Hepatocyte (in vitro differentiated cells): ENCODE results near the gene LBX2.

Source experiments
- CTCF ChIP-seq: fragments of 200-600 bp; sonication (generic); IDR thresholded peaks from 2 replicates; pipeline ENCODE4 v1.5.1; 2016; ENCODE audit warnings: antibody characterized with exemption, mild to moderate bottlenecking; ENCODE audit not compliant: poor library complexity
- EZH2 ChIP-seq: fragments of 200-600 bp; sonication (generic); IDR thresholded peaks from 2 replicates; pipeline ENCODE4 v1.6.1; 2016; ENCODE audit warnings: antibody characterized with exemption, mild to moderate bottlenecking, borderline replicate concordance

GRCh38 chr2:74457549-74458131 lies 41.8 kb downstream of the LBX2 start:
- no peak for TF ChIP-seq CTCF
- no peak for TF ChIP-seq EZH2
